Umbilical cord (tissue), 2 donors: ENCODE measurements around the gene TNFRSF25. TPM values are rescaled to one million over a fixed set of nuclear protein-coding genes. Genes with fewer than 3 reads are reported as not detected.
"Not testable (repeated sequence)": the region's sequence is repeated elsewhere in the genome, so short reads cannot be mapped to it uniquely, and the experiment has no call there.

ENCODE experiments used
- DNase-seq: peaks from one replicate; pipeline ENCODE4 v3.0.0-alpha.2; 2015; ENCODE audit warnings: low spot score
- total RNA-seq: library from RNA; depleted of rRNA; stranded (reverse); fragments of >200 nt; gene quantifications from one replicate; pipeline ENCODE4 v1.2.3, GENCODE V29; 2014; ENCODE audit warnings: low replicate concordance; ENCODE audit not compliant: insufficient read depth

The TNFRSF25 gene
- total RNA-seq, 1 donor from 2014 or later: 21.4 TPM

DNA sequence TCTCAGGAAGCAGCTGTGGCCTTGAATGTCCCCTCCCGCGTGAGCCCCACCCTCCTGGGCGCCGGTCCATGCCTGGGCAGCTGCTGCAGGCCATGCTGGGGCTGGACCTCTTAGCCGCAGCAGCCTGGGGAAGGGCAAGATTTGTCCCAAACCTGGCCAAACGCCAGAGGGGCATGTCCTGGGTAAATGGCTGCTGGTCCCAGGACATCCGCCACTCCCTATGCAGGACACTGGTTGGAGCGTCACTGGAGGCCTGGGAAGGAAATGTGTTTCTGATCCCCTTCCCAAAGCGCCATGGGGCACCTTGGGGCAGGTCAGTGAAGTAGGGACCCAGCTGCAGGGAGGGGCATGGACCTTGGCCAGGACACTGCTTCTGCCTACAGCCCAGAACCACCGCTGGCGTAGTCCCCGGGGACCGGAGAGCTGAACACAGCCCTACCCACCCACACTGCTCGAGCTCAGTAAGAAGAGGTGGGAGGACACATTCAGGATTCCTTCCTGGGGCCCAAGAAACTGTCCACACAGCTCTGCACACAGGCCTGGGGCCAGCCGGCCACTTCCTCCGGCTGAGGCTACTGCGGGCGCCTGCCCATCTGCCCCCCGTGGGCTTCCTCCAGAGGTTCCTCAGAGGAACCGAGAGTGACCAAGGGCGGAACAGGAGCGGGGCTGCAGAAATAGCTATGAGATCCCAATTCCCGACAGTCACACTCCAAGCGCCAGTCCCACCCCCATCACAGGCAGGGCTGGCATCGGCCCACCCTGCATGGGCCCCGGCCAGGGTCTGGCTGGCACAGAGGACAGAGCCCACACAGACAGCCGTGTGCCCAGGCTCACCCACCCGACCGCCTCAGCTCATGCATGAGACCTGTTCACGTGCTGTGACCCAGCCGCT, 36.3 kb upstream of the TNFRSF25 start:
- peak; percentile 50 for DNase-seq

DNA sequence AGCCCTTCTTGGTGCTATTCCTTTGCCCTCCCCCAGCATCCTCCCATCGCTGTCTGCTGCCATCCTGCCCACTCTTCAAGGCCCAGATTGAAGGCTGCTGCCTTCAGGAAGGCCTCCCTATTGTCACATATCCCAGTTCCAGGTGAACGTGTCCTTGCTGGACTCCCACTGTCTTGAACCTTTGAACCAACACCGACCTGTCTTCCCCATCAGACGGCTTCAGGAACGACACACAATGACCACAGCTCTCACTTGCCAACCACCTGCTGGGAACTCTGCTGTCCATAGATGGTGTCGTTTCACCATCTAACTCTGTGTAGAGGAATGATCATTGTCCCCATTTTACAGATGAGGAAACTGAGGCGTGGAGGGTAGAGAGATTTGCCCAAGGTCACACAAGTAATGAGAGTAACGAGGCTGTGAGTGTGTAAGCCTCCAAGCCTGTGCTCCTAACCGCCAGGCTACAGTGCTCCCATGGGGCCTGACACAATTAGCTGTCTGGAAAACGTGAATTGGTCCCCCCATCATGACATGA, 35.4 kb upstream of the TNFRSF25 start:
- DNase-seq: no peak

DNA sequence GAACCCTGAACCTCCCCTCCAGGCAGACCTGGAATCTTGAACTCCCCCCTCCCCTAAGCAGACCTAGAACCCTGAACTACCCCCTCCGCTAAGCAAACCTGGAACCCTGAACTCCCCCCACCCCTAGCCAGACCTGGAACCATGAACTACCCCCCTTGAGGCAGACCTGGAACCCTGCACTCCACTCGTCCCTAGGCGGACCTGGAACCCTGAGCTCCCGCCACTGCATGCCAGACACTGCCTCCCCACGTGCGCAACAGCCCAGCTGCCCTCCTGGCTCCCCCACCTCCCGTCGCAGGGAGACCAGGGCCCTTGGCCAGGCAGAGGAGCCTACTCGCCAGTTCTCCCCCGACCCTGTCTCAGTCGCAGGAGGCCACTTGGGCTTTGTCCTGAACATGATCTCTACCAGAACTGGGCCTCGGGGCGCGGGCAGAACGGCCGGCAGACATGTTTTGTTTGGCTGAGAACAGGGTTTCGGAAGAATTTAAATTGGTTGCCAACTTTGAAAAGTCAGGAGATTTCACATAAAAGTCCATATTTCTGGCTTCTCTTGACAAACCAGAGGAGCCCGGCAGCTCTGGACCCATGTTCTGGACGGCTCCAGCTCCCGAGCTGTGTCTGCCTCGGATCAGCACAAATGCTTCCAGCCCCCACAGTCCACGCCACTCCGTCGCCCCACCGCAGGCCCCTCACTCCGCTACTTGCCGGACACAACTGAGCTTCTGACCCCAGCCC, 34.7 kb upstream of the TNFRSF25 start:
- no peak for DNase-seq

DNA sequence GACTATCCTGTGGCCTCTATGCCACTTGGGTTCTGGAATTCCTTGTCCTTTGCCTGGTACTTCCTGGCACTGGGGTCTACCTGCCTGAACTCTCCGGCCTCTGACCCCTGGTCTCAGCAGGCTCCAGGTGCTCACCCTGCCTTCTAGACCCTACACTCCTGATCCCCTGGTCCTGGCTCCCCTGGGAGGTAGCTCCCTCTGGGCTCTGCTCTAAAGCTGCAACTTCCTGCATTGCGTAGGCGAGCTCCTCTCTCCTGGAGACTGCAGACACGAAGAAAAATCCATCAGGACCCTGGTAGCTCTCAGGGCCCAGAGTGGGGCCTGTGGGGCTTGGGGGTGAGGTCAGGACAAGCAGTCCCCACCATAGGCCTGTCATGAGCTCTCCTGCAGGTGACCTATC, 33.3 kb upstream of the TNFRSF25 start:
- DNase-seq: no peak

DNA sequence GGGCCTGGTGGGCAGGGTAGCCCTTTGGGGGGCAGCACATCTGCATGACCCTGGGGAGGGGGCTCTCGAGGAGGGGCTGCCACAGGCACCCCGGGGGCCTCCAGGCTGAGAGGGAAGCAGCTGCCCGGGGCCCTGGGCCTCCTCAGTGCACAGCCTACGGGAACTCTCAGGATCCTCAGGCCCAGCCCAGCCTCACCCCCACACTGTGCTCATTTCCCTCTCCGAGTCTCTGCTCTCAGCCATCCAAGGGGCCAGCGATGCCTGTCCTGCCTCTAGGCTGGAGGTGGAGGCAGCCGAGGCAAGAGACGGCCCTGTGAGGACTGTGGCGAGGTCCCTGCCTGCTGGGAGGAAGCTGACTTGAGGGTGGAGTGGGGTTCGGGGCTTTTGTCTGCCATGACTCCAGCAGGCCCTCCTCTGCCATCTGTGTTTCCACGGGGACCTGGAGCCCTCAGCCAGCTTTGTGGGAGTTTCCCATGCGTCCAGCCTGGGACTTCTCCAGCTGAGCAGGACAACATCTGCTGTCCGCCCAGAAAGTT, 32.7 kb upstream of the TNFRSF25 start:
- peak; percentile 55 for DNase-seq

DNA sequence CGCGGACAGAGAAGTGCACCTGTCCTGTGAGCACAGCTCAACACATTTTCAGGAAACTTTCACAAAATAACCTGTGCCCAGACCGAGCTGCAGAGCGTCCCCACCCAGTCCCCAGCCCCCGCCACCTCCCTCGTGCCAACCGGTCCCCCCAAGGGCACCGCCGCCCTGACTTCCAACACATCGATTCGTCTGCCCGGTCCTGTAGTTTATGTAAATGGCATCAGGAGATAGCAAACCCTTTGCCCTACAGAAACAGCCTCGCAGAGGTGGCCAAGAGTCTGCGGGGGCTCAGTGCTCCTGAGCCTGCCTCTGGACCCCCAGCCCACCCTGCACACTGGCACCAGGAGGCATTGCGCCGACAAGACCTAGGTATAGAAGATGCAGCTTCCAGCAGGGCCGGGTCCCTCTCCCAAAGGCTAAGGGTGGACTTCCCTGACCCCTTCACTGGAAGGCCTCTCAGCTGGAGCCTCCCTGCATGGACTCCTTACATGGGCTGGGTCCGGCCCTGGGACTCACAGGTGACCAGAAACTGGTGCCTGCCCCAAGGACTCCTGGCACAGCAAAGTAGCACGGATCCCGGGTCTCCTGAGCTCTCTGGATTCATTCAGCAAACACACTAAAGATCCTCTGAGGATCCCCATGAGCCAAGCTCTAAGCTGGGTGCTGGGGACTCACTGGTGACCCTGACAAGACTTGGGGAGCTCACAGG, 32.0 kb upstream of the TNFRSF25 start:
- no peak for DNase-seq

DNA sequence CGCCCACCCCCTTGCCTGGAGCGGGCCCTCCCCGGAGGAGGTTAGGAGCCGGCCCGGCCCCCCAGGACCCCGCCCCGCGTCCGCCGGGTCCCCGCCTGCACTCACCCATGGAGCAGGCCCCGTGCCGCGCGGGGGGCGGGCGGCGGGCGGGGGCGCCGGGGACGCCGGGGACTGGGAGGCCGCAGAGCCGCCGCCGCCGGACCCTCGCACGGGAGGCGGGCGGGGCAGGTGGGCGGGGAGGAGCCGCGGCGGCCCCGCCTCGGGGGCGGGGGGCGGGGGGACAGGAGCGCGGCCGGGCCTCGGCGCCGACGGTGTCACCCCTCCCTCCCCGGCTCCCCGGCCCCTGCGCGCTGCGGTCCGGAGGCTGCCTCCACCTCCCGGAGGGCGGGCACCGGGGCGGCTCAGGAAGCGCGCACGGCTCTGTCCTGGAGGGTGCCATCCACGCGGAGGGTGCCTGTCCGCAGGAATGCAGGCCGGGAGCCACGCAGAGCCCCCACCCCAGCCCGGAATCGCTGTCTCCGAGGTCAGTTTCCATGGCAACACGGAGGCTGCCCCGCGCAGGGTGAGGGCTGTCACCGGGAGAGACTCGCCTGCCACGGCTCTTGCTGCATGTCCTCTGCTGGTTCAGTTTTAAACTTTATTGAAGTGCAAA, 31.4 kb upstream of the TNFRSF25 start:
- peak; percentile 69 for DNase-seq

DNA sequence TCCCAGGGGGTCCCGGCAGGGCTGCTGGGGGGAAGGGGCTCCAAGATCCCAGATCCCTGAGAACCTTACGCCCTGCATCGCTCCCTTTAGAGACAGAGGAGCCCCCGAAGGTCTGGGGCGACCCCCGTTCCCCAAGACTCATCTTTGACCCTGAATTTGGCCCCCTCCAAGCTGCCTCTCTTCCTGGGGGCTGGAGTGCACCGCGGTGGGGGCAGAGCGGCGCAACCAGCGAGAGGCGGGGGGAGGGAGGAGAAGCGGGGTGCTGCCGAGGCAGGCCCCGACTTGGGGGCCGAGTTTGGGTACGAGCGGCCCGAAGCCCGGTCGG, 30.9 kb upstream of the TNFRSF25 start:
- DNase-seq: no peak

DNA sequence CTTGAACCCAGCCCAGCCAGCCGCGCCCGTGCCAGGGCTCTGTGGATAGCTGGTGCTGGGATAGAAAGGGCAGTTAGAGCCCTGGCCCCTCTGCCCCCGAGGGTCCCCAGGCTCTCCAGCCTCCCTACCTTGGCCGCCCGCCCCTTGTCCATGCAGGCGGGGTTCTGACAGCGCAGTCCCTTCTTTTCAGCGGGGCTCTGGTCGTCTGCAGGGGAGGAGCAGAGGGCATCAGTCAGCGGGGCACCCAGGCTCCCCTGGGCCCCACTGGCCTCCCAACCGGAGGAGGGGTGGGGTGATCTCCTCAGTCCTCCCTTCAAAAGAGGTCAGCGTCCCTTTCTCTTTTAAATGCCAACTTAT, 30.4 kb upstream of the TNFRSF25 start:
- DNase-seq: peak; percentile 56

DNA sequence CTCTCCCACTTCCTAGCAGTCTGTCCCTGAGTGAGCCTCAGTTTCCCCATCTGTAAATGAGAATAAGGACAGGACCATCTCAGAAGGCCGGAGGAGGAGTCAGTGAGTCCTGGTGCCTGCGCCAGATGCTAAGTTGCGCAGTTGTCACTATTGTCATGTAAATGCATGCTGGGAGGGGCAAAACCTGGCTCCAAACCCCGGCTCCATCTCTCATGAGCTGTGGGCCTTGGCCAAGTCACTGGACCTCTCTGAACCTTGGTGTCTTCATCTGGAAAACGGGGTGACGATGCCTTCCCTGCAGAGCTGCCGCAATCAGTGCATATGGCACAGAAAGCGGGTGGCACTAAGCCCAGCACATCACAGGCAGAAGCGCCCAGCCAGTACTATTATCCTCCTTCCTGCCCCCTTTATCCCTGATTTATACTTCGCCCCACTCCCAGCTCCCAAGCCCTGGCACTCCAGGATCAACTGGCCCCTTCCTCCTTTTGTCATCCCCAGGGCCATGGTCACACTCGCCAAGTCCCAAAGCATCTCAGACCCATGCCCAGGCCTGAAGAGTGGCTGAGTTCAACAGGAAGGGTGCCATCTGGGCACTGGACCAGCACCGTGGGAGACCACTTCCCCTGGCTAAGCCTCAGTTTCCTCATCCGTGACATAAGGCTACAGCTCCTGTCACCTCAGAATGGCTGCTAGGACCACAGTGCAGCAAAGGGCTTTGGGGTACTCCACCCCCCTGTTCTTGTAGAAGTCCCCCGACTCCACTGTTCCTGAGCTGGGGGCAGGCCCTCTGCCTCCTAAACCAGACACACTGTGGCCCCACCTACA, 29.8 kb upstream of the TNFRSF25 start:
- DNase-seq: no peak

DNA sequence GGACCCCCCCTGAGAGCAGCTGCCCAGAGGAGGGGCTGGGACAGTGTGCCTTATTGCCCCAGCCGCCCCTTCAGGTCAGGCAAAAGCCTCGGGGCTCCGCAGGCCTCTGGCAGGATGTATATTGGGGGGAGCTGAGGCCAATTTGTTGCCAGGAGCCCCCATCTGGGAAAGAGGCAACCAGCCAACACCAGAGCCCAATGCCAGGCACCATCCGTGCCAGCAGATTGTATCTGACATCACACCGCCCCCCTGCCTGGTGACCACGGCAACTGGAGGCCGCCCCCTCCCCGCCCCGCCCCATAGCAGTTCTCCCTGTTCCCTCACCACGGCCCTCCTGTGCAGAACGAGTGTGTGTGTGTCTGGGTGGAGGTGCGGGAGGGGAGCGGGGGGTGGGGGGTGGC, 29.1 kb upstream of the TNFRSF25 start:
- no peak for DNase-seq

DNA sequence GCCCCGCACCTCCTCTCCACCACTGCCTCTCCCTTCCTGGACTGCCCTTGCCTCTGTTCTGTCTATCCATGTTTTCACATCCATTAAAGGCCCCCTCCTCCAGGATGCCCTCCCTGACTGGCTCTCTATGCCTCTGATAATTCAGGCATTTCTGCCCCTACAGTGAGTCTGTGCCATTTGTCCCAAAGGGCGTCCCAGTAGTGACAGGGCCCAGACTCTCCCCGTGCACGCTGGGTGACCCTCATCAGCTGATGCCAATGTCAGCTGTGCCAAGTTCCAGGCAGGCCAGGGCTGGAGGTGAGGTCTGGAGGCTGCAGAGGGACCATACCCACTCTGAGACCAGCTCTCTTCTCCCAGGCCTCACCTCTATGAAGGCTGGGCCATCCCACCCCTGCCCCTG, 28.7 kb upstream of the TNFRSF25 start:
- DNase-seq: no peak

DNA sequence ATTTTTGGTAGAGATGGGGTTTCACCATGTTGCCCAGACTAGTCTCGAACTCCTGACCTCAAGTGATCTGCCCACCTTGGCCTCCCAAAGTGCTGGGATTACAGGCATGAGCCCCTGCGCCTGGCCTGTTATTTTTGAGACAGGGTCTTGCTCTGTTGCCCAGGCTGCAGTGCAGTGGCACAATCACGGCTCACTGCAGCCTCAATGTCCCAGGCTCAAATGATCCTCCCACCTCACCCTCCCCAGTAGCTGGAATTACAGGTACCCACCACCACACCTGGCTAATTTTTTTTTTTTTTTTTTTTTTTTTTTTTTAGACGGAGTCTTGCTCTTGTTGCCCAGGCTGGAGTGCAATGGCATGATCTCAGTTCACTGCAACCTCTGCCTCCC, 27.9 kb upstream of the TNFRSF25 start:
- DNase-seq: not testable (repeated sequence)

DNA sequence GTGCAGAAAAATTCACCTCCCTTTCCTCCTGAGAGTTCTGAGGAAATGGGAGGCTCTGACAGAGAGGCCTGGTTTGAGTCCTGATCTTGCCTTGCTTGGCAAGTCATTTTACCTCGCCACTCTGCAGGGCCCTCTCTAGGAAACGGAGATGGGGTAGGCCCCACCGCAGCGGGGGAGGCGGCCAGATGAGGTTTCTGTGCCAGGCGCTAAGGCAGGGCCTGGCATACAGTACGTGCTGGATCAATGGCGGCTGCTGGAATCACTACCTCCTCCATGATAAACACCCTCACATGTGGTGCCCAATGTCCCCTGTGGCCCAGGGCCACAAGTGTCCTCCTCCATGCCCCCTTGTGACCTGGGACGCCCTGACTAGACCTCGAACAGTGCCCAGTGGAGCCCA, 26.0 kb upstream of the TNFRSF25 start:
- DNase-seq: no peak

DNA sequence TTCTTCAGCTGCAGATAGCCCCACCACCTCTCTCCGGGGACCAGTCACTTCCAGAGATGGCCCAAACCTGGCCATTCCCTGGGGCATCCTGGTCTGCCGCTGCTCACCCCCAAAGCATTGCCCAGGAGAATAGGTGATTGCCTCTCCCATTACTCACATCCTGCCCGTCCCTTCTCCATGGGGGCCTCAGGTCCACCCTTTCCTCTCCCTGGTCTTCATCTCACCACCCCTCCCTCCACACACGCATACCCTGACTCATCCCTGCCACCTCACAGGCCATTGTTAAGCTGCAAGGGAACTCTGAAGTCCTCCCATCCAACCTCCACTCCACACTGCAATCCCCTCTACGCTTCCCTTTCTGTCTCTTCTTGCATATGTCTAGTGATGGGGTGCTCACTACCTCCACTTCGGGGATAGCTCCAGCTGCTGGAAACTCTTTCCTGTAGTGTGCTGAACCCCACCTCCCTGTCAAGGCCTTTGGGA, 25.5 kb upstream of the TNFRSF25 start, which contains the start of gene PLEKHG5:
Gene PLEKHG5, minus strand, starts transcription at position 188 of the 483 bp plus-strand sequence. CDS start 14,096 bp downstream, outside the sequence.
- no peak for DNase-seq

DNA sequence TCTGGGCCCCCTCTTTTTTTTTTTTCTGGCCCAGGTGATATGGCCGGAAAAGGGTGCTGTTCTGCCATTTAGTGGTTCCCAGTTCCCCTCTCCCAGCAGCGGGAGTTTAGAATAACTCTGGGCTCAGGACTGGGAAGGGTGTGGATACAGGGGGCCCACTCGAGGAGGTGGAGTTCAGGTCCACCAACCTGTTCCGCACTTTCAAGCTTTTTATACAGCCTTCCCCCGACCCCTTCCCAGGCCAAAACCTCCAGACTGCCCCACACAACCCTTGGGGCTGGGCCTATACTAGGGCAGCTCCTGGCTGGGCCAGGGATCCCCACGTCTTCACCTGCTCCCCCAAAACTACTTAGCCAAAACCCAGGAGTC, 25.1 kb upstream of the TNFRSF25 start:
- DNase-seq: no peak

DNA sequence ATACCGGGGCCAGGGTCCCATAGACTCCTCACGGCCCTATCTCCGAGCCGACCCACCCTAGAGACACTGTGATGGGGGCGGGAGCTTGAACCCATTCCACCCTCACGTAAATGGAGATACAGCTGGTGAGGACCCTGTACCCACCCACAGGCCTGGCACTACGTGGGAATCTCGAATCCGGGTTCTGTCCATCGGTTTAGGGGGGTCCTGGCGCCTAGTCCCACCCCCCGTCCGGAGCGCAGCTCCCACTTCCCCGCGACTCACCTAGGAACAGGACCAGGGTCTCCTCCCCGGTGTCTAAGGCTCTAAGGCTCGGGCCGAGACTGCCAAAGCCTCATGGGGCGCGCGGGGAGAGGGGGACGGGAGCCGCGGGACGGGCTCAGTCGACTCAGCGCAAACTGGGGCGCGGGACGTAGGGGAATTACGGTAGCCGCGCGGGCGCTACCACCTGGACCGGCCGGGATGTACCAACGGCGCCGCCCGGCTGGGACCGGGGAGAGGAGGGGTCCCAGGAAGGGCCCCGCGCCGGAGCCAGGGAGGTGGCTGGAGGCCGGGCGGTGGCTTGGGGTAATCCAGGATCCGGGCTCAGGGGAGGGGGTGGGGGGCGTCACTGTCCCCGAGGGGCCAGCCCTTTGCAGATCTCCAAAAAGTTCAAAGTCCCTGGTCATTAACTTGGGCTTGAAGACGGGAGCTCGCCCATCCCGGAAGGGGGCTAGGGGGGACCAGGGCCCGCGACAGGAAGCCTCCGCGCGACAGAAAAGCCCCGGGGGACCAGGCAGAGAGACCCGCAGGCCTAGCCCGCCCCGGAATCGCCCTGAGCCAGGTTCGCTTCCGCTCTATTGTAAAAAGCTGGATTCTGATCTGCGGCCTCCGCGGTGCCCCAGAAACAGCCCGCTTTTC, 24.5 kb upstream of the TNFRSF25 start:
- DNase-seq: peak; percentile 49

DNA sequence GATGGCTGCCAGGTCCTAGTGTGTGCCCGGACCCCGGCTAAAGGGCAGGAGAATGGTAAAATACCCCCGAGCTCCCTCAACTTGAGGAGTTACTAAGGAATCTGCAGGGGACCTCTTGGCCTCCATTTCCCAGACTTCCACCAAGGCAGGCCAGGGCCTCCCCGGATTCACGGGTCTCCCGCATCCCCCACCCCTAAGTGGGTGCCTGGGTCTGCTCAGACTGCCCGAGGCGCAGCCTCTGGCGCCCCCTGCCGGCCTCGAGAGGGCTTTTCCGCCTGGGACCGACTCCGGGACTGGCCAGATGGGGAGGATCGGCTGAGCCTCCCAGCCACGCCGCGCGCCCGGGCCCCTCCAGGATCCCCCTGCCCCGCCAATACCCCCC, 23.8 kb upstream of the TNFRSF25 start:
- DNase-seq: peak; percentile 53

DNA sequence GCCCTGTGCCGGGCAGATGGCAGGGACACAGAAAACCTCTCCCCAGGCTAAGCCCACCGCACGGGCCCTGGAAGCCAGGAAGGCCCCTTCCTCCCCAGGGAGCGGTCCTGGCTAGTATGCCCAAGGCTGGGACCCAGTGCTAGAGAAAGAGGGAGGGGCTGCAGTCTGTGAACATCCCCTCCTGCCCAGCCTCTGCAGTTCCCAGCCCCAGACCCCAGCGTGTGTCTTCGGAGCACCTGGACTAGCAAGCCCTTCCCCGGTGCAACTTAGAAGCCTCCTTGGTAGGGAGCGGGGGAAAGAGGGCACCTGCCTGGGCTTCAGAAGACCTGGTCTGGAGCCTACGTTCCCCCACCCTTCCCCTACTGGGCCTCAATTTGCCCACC, 23.4 kb upstream of the TNFRSF25 start:
- DNase-seq: no peak
